Measurements from ENCODE around the gene RAP1A. TPM values are rescaled to one million over a fixed set of nuclear protein-coding genes. Genes with fewer than 3 reads are reported as not detected.

RAP1A gene
- polyA plus RNA-seq, 1 donor (not counting 4 experiments of a cell fraction or from before 2014, with no cell fraction given): 70.3 TPM

DNA sequence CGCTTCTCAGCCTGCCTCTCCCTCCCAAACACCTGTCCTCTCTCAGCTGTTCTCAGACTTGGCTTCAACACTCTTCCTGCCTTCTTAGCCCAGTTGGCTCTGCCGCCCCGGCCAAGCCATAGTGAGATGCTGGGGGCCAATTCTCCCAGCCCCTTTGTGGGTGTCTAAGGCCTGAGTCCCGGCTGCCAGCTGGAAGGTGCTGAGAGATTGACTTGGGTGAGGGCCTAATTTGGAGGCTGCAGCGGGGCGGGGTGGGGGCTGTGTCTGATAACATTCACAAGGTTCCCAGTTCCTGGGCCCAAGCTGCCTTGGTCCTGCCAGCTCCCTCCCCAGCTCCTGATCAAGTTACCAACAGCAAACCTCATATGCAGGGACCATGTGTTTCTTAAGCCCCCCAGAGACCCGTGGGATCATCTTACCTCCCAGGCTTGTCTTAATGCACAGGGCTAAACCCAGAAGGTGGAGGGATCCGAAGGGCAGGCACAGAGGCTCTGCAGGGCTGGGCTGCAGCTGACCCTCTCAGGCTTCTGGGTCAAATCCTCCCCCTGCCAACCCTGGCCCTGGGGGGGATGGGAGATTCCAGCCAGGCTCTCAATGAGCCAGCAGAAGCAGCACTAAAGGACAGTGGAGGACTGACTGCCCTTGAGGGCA is 109.8 kb downstream of the RAP1A start:
- no peak for TF ChIP-seq EZH2 (IDR thresholded peaks at IDR 0.05; ENCODE audit: low read length)
- TF ChIP-seq, protein P1, sequence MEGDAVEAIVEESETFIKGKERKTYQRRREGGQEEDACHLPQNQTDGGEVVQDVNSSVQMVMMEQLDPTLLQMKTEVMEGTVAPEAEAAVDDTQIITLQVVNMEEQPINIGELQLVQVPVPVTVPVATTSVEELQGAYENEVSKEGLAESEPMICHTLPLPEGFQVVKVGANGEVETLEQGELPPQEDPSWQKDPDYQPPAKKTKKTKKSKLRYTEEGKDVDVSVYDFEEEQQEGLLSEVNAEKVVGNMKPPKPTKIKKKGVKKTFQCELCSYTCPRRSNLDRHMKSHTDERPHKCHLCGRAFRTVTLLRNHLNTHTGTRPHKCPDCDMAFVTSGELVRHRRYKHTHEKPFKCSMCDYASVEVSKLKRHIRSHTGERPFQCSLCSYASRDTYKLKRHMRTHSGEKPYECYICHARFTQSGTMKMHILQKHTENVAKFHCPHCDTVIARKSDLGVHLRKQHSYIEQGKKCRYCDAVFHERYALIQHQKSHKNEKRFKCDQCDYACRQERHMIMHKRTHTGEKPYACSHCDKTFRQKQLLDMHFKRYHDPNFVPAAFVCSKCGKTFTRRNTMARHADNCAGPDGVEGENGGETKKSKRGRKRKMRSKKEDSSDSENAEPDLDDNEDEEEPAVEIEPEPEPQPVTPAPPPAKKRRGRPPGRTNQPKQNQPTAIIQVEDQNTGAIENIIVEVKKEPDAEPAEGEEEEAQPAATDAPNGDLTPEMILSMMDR (optimal IDR thresholded peaks at IDR 0.05 in 1 of 3, IDR thresholded peaks at IDR 0.05 in 1 of 3, conservative IDR thresholded peaks at IDR 0.05 in 1 of 3; ENCODE audit: extremely low read depth in 1 of 3, insufficient read depth in 2 of 3, low read length in 3 of 3): no peak
- peaks cover 10% of the 10 kb centered on the region for H3K4me1 ChIP-seq (ENCODE audit: control insufficient read depth, extremely low read depth, insufficient read depth, low read length)
- no peak overlapping the region for H3K27ac ChIP-seq (ENCODE audit: control insufficient read depth, insufficient read depth, low read length)

DNA sequence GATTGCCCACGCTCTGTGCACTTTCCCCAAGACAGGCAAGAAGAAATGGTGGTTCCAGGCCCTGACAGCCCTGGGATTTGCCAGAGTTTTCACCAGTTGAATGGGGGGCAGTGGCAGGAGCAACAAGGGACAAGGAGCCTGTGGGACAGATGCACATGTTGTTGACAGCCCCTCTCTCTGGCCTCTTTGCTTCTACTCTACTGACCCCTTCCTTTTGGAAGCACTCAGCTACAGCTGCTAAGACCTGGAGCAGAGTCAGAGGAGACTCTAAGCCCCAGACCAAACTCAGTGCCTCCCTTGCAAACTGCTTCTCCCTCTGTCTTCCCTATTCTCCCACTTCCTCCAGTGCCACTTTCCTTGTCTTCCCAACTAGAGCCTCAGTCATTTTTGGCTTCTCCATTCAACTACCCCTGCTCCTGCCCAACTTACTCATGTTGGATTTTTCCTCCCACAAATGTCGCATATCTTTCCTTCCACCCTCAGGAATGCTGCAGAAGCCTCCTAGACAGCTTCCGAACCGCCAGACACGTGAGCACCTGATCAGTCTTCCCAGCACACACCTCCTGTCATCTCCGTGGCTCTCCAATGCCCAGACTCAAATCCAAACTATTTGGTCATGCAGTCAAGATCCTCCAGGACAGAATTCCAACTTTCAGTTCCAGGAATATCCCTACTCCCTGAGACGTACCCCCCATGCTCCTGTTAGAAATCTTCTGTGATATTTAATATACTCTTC is 110.5 kb downstream of the RAP1A start:
- no peak for TF ChIP-seq EZH2 (IDR thresholded peaks at IDR 0.05; ENCODE audit: low read length)
- TF ChIP-seq, protein P1 (optimal IDR thresholded peaks at IDR 0.05 in 1 of 3, IDR thresholded peaks at IDR 0.05 in 1 of 3, conservative IDR thresholded peaks at IDR 0.05 in 1 of 3; ENCODE audit: extremely low read depth in 1 of 3, insufficient read depth in 2 of 3, low read length in 3 of 3): no peak
- Histone ChIP-seq H3K9ac (ENCODE audit: control insufficient read depth, extremely low read depth, insufficient read depth, low read length) (no peak overlapping the region), H4K20me1 (ENCODE audit: control insufficient read depth, extremely low read depth, insufficient read depth, low read length) (no peaks in the 10 kb centered on the region), H3K36me3 (ENCODE audit: control insufficient read depth in 2 of 2, extremely low read depth in 1 of 2, insufficient read depth in 2 of 2, low read length in 2 of 2) (peaks cover 0 to 2% of the 10 kb centered on the region in 2 experiments), H3K79me2 (ENCODE audit: control insufficient read depth, insufficient read depth, low read length) (no peaks in the 10 kb centered on the region), H3K4me3 (ENCODE audit: control insufficient read depth in 2 of 3, extremely low read depth in 1 of 3, insufficient read depth in 2 of 3, low read depth in 1 of 3, low read length in 3 of 3) (no peak overlapping the region), H3K4me1 (ENCODE audit: control insufficient read depth, extremely low read depth, insufficient read depth, low read length) (peaks cover 12% of the 10 kb centered on the region), H3K27me3 (ENCODE audit: control insufficient read depth, extremely low read depth, insufficient read depth, low read length) (no peaks in the 10 kb centered on the region), H3K9me1 (ENCODE audit: control insufficient read depth, extremely low read depth, insufficient read depth, low read length) (no peaks in the 10 kb centered on the region), H3K27ac (ENCODE audit: control insufficient read depth, insufficient read depth, low read length) (no peak overlapping the region), H3K4me2 (ENCODE audit: control insufficient read depth, extremely low read depth, insufficient read depth, low read depth, low read length) (no peak overlapping the region), H2AFZ (ENCODE audit: control insufficient read depth, low read length) (no peak overlapping the region), H3K9me3 (ENCODE audit: control insufficient read depth, low read depth, low read length) (no peaks in the 10 kb centered on the region)
- DNase-seq (ENCODE audit: low read depth, low spot score) (no peak), FAIRE-seq (no peak)
- dilution Hi-C loops (cut with MboI; ENCODE audit: extremely low pct_ligation_motif_present, low sequenced_read_pairs): no loop called here

More for the DNA sequence above, 109.8 kb downstream of the RAP1A start:
- dilution Hi-C loops (cut with MboI; ENCODE audit: extremely low pct_ligation_motif_present, low sequenced_read_pairs): no loop called here
- no peaks in the 10 kb centered on the region for H3K79me2 ChIP-seq (ENCODE audit: control insufficient read depth, insufficient read depth, low read length)
- no peaks in the 10 kb centered on the region for H4K20me1 ChIP-seq (ENCODE audit: control insufficient read depth, extremely low read depth, insufficient read depth, low read length)
- H2AFZ ChIP-seq (ENCODE audit: control insufficient read depth, low read length): no peak overlapping the region
- H3K4me2 ChIP-seq (ENCODE audit: control insufficient read depth, extremely low read depth, insufficient read depth, low read depth, low read length): no peak overlapping the region
- H3K27me3 ChIP-seq (ENCODE audit: control insufficient read depth, extremely low read depth, insufficient read depth, low read length): no peaks in the 10 kb centered on the region
- no peaks in the 10 kb centered on the region for H3K9me1 ChIP-seq (ENCODE audit: control insufficient read depth, extremely low read depth, insufficient read depth, low read length)
- FAIRE-seq: no peak
- no peak overlapping the region for H3K9ac ChIP-seq (ENCODE audit: control insufficient read depth, extremely low read depth, insufficient read depth, low read length)
- peaks cover 0 to 2% of the 10 kb centered on the region in 2 experiments for H3K36me3 ChIP-seq (ENCODE audit: control insufficient read depth in 2 of 2, extremely low read depth in 1 of 2, insufficient read depth in 2 of 2, low read length in 2 of 2)
- H3K4me3 ChIP-seq (ENCODE audit: control insufficient read depth in 2 of 3, extremely low read depth in 1 of 3, insufficient read depth in 2 of 3, low read depth in 1 of 3, low read length in 3 of 3): no peak overlapping the region
- H3K9me3 ChIP-seq (ENCODE audit: control insufficient read depth, low read depth, low read length): no peaks in the 10 kb centered on the region
- no peak for DNase-seq (ENCODE audit: low read depth, low spot score)
